Measurements from ENCODE around the gene TNIK. TPM values are rescaled to one million over a fixed set of nuclear protein-coding genes. Genes with fewer than 3 reads are reported as not detected.

TNIK gene
- total and polyA plus RNA-seq, 2 donors from 2014 or later: 3.6 to 48.9 TPM

DNA sequence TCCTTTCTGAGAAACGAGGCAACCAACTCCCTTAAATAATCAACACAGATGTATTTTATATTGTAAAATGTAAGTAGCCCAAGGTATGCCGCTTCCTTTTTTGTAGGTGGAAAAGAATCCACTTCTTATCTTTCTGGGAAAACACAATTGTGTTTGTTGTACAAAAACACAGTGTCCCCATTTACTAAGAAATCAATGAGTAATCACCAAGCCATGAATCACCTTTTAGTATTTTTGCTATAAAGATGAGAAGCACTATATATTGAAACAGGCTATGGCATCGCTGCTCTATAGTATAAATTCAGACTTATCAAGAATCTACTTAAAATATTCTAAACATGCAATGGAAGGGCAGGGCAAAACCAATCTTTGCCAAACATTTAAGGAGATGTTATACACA, 104.0 kb downstream of the TNIK start:
- DNase-seq (no peak), FAIRE-seq (no peak)
- TF ChIP-seq, protein P1, sequence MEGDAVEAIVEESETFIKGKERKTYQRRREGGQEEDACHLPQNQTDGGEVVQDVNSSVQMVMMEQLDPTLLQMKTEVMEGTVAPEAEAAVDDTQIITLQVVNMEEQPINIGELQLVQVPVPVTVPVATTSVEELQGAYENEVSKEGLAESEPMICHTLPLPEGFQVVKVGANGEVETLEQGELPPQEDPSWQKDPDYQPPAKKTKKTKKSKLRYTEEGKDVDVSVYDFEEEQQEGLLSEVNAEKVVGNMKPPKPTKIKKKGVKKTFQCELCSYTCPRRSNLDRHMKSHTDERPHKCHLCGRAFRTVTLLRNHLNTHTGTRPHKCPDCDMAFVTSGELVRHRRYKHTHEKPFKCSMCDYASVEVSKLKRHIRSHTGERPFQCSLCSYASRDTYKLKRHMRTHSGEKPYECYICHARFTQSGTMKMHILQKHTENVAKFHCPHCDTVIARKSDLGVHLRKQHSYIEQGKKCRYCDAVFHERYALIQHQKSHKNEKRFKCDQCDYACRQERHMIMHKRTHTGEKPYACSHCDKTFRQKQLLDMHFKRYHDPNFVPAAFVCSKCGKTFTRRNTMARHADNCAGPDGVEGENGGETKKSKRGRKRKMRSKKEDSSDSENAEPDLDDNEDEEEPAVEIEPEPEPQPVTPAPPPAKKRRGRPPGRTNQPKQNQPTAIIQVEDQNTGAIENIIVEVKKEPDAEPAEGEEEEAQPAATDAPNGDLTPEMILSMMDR (IDR thresholded peaks at IDR 0.05; ENCODE audit: borderline replicate concordance, extremely low read depth, insufficient read depth): no peak
- Histone ChIP-seq H3K27me3 (ENCODE audit: control insufficient read depth, insufficient read depth, low read length) (no peaks in the 10 kb centered on the region), H3K4me3 (ENCODE audit: low read length in 3 of 3) (no peak overlapping the region), H3K36me3 (ENCODE audit: control insufficient read depth in 2 of 3, insufficient read depth in 3 of 3, low read length in 3 of 3) (no peaks in the 10 kb centered on the region), H3K4me1 (ENCODE audit: control insufficient read depth in 2 of 3, insufficient read depth in 2 of 3, low read depth in 1 of 3, low read length in 3 of 3) (peaks cover 0 to 5% (median 0%) of the 10 kb centered on the region in 3 donors), H3K27ac (ENCODE audit: low read depth in 2 of 2, low read length in 2 of 2) (no peak overlapping the region), H3K9me3 (ENCODE audit: control insufficient read depth in 2 of 3, insufficient read depth in 1 of 3, low read length in 3 of 3) (no peaks in the 10 kb centered on the region), H3K9ac (ENCODE audit: low read length in 3 of 3) (no peak overlapping the region)
- intact Hi-C loops (cut with DNase I): no loop called here

DNA sequence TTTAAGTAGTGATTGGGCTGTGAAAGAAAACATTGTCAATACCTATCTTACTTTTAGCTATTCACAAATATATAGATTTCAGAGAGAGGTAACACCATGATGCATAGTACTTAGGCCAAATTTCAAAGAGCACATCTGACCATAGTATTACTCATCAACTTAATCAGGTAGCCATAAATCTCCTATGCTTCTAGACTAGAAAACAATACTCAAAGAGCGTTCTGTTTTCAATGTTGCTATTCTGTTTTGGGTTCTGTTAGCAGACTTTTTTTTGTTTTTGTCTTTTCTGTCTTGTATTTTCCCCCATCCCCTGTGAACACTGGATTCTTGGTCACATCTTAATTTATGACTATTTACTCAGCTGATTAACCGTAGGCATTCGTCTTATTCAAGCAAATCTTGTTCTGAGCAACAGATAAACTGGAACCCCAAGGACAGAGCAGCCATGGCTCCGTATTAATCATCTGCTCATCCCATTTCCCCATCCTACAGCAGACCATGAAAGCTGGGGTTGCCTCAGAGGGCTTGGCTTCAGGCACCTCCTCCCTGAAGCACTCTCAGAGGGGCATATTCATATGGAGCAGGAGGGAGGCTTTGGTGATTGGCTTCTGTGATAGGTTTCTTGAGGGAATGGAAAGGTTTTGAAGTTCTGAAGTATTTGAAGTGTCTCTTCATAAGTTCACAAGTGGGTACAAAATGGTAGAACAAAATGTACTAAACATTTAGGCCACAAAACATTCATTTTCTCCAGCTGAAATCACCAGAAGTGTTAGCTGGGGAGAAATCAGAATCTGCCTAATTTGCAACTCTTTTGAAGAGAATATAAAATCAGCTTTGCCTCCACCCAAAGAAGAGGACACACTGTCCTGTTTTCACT, 105.3 kb downstream of the TNIK start:
- Histone ChIP-seq H3K27ac (ENCODE audit: low read depth in 2 of 2, low read length in 2 of 2) (no peak overlapping the region), H3K27me3 (ENCODE audit: control insufficient read depth, insufficient read depth, low read length) (no peaks in the 10 kb centered on the region), H3K4me3 (ENCODE audit: low read length in 3 of 3) (no peak overlapping the region), H3K9me3 (ENCODE audit: control insufficient read depth in 2 of 3, insufficient read depth in 1 of 3, low read length in 3 of 3) (no peaks in the 10 kb centered on the region), H3K36me3 (ENCODE audit: control insufficient read depth in 2 of 3, insufficient read depth in 3 of 3, low read length in 3 of 3) (no peaks in the 10 kb centered on the region), H3K4me1 (ENCODE audit: control insufficient read depth in 2 of 3, insufficient read depth in 2 of 3, low read depth in 1 of 3, low read length in 3 of 3) (peaks cover 0 to 5% (median 0%) of the 10 kb centered on the region in 3 donors), H3K9ac (ENCODE audit: low read length in 3 of 3) (no peak overlapping the region)
- TF ChIP-seq, protein P1 (IDR thresholded peaks at IDR 0.05; ENCODE audit: borderline replicate concordance, extremely low read depth, insufficient read depth): no peak
- intact Hi-C loops (cut with DNase I): no loop called here
- DNase-seq (no peak), FAIRE-seq (no peak)

DNA sequence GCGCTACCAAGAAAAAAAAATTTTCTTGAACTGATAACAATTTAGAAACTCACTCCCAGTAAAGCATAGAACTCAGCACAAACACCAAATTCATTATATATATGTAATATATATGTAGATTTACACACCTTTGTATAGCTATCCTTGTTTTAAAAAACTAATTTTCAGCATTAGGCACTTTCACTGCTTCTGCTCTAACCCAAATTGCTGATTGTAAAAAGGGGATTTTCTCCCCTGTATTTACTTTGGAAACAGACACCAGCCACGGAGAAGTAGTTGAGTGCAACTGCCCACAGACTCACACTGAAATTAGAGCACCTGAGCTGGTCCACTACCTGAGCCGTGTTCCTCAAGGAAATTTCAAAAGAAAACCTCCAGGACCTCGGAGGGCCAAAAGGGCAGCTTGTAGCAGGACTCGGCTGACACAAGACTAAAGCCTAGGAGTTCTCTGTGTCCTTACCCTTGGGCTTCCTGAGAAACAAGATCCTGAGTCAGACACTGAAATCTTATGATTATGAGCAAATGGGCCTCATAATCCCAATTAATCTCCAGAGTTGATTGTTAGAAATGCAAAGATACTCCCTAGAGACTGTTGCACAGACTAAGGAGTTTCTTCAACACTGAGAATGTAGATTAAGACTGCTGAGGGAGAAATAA, 106.0 kb downstream of the TNIK start:
- TF ChIP-seq, protein P1 (IDR thresholded peaks at IDR 0.05; ENCODE audit: borderline replicate concordance, extremely low read depth, insufficient read depth): no peak
- DNase-seq (no peak), FAIRE-seq (no peak)
- Histone ChIP-seq H3K4me1 (ENCODE audit: control insufficient read depth in 2 of 3, insufficient read depth in 2 of 3, low read depth in 1 of 3, low read length in 3 of 3) (peaks cover 0 to 5% (median 0%) of the 10 kb centered on the region in 3 donors), H3K27me3 (ENCODE audit: control insufficient read depth, insufficient read depth, low read length) (no peaks in the 10 kb centered on the region), H3K4me3 (ENCODE audit: low read length in 3 of 3) (no peak overlapping the region), H3K36me3 (ENCODE audit: control insufficient read depth in 2 of 3, insufficient read depth in 3 of 3, low read length in 3 of 3) (no peaks in the 10 kb centered on the region), H3K9me3 (ENCODE audit: control insufficient read depth in 2 of 3, insufficient read depth in 1 of 3, low read length in 3 of 3) (no peaks in the 10 kb centered on the region), H3K27ac (ENCODE audit: low read depth in 2 of 2, low read length in 2 of 2) (no peak overlapping the region), H3K9ac (ENCODE audit: low read length in 3 of 3) (no peak overlapping the region)
- intact Hi-C loops (cut with DNase I): no loop called here

Data from kidney (tissue), 14 donors.